SK-N-SH (cell line): ENCODE data around the gene MCM5. TPM values are rescaled to one million over a fixed set of nuclear protein-coding genes. Genes with fewer than 3 reads are reported as not detected.
A peak's percentile ranks its signal among the peaks of the same experiment; 100 is the strongest.

Experiments
- CTCF ChIA-PET: fragments of 300-600, 350-600 bp; formaldehyde crosslinking; extraction: SDS; loops from one replicate; lab custom pipeline; 2021; lab: Yijun Ruan, JAX
- POLR2A ChIA-PET: fragments of 350-600 bp; sonication (Branson Sonifier 250); formaldehyde crosslinking; extraction: SDS; loops from one replicate; lab custom pipeline; 2020; ENCODE audit warnings: antibody characterized with exemption, inconsistent platforms; lab: Yijun Ruan, JAX
- DNase-seq: peaks from one replicate; pipeline ENCODE4 v3.0.0; 2012
- H2AFZ ChIP-seq: fragments of 200-600 bp; sonication (generic); 2 replicates; pipeline ENCODE4 v1.8.1; 2016; ENCODE audit warnings: antibody characterized with exemption, mild to moderate bottlenecking, low read depth
- H3F3A ChIP-seq: fragments of 200-600 bp; sonication (generic); replicated peaks from 2 replicates; pipeline ENCODE3; 2016; ENCODE audit warnings: antibody characterized with exemption, mild to moderate bottlenecking; ENCODE audit not compliant: insufficient read depth
- H3K27ac ChIP-seq, 2 experiments: fragments of 200-500 bp in 1 of 2; fragments of 200-600 bp in 1 of 2; sonication (Bioruptor generic) in 1 of 2; sonication (generic), shearing (Covaris generic) in 1 of 2; 2 replicates each; pipeline versions ENCODE4 v1.5.1 to v1.6.1; 2014 to 2016; ENCODE audit warnings: low read depth in 2 of 2, inconsistent platforms in 1 of 2, low read length in 1 of 2, mild to moderate bottlenecking in 1 of 2, mixed read lengths in 1 of 2
- H3K27me3 ChIP-seq: fragments of 200-600 bp; sonication (generic), shearing (Covaris generic); 2 replicates; pipeline ENCODE4 v1.6.1; 2016; ENCODE audit warnings: mixed run types; ENCODE audit not compliant: insufficient read depth
- H3K36me3 ChIP-seq, 2 experiments: fragments of 200-500 bp in 1 of 2; fragments of 200-600 bp in 1 of 2; sonication (Bioruptor generic) in 1 of 2; sonication (generic) in 1 of 2; replicated peaks in 1 of 2; 2 replicates each; pipeline versions ENCODE3 to v1.5.1; 2014 to 2016; ENCODE audit warnings: low read length in 1 of 2, mild to moderate bottlenecking in 1 of 2; ENCODE audit not compliant: insufficient read depth in 2 of 2, control insufficient read depth in 1 of 2
- H3K4me1 ChIP-seq, 2 experiments: fragments of 200-500 bp in 1 of 2; fragments of 200-600 bp in 1 of 2; sonication (Bioruptor generic) in 1 of 2; sonication (generic), shearing (Covaris generic) in 1 of 2; 2 replicates each; pipeline versions ENCODE4 v1.5.1 to v1.6.1; 2014 to 2016; ENCODE audit warnings: low read depth in 1 of 2, low read length in 1 of 2, mixed run types in 1 of 2; ENCODE audit not compliant: insufficient read depth in 2 of 2, control insufficient read depth in 1 of 2
- H3K4me2 ChIP-seq: fragments of 200-600 bp; sonication (generic), shearing (Covaris generic); 2 replicates; pipeline ENCODE4 v1.6.1; 2017; ENCODE audit warnings: mixed run types
- H3K4me3 ChIP-seq, 2 experiments: fragments of 200-500 bp in 1 of 2; fragments of 200-600 bp in 1 of 2; sonication (Bioruptor generic) in 1 of 2; sonication (generic), shearing (Covaris generic) in 1 of 2; 2 replicates each; pipeline versions ENCODE4 v1.5.1 to v1.8.1; 2014 to 2016; ENCODE audit warnings: low read depth in 2 of 2, inconsistent platforms in 1 of 2, low read length in 1 of 2, mild to moderate bottlenecking in 1 of 2, mixed read lengths in 1 of 2, moderate library complexity in 1 of 2
- H3K79me2 ChIP-seq: fragments of 200-600 bp; sonication (generic); 2 replicates; pipeline ENCODE4 v1.8.1; 2017; ENCODE audit warnings: mild to moderate bottlenecking; ENCODE audit not compliant: insufficient read depth
- H3K9ac ChIP-seq: fragments of 200-600 bp; sonication (generic); 2 replicates; pipeline ENCODE4 v1.6.1; 2017; ENCODE audit warnings: mixed run types
- H3K9me2 ChIP-seq: fragments of 200-600 bp; sonication (generic); 2 replicates; pipeline ENCODE4 v1.6.1; 2017; ENCODE audit warnings: mixed run types
- H3K9me3 ChIP-seq: fragments of 200-600 bp; sonication (generic); 2 replicates; pipeline ENCODE4 v1.6.1; 2017; ENCODE audit warnings: mixed run types, mild to moderate bottlenecking, moderate library complexity
- H4K20me1 ChIP-seq: fragments of 200-600 bp; sonication (generic); 2 replicates; pipeline ENCODE4 v1.6.1; 2017; ENCODE audit warnings: mild to moderate bottlenecking, mixed run types; ENCODE audit not compliant: insufficient read depth
- EZH2phosphoT487 ChIP-seq: fragments of 200-600 bp; sonication (generic); IDR thresholded peaks from 2 replicates; pipeline ENCODE4 v1.6.1; 2017; ENCODE audit warnings: low read depth, mixed run types, mild to moderate bottlenecking, antibody characterized with exemption, moderate library complexity, borderline replicate concordance
- GABPA ChIP-seq: IDR thresholded peaks from 2 replicates; pipeline ENCODE4 v1.4.0; 2012; ENCODE audit warnings: low read depth, mild to moderate bottlenecking
- GATA2 ChIP-seq: sonication (generic); formaldehyde crosslinking; IDR thresholded peaks from 2 replicates; pipeline ENCODE4 v1.5.0; 2020; ENCODE audit warnings: mild to moderate bottlenecking, missing genetic modification reagents
- JUND ChIP-seq: IDR thresholded peaks from 2 replicates; pipeline ENCODE4 v1.4.0; 2012
- NFIC ChIP-seq: IDR thresholded peaks from 2 replicates; pipeline ENCODE4 v1.4.0; 2012; ENCODE audit warnings: borderline replicate concordance
- NRF1 ChIP-seq: IDR thresholded peaks from 2 replicates; pipeline ENCODE4 v1.6.1; 2012; ENCODE audit warnings: low read depth, mild to moderate bottlenecking, low read length
- POLR2AphosphoS5 ChIP-seq: IDR thresholded peaks from 2 replicates; pipeline ENCODE4 v1.6.1; 2012; ENCODE audit warnings: low read depth, low read length
- RCOR1 ChIP-seq: fragments of 150-350 bp; IDR thresholded peaks from 2 replicates; pipeline ENCODE4 v1.6.1; 2017; ENCODE audit warnings: antibody characterized with exemption, low read length
- RFX5 ChIP-seq: IDR thresholded peaks from 2 replicates; pipeline ENCODE4 v1.6.1; 2012; ENCODE audit warnings: mild to moderate bottlenecking, improper control_type of control experiment, low read length
- RXRA ChIP-seq: IDR thresholded peaks from 2 replicates; pipeline ENCODE4 v1.4.0; 2012; ENCODE audit warnings: low read depth, mild to moderate bottlenecking, borderline replicate concordance
- SIN3A ChIP-seq: IDR thresholded peaks from 2 replicates; pipeline ENCODE4 v1.6.1; 2012; ENCODE audit warnings: low read depth, mild to moderate bottlenecking, low read length, moderate library complexity, borderline replicate concordance
- SMC3 ChIP-seq: IDR thresholded peaks from 2 replicates; pipeline ENCODE4 v1.6.1; 2012; ENCODE audit warnings: low read depth, low read length, improper control_type of control experiment
- TAF1 ChIP-seq: IDR thresholded peaks from 2 replicates; pipeline ENCODE4 v1.6.1; 2012; ENCODE audit warnings: low read depth, mild to moderate bottlenecking, low read length, moderate library complexity, borderline replicate concordance
- TCF12 ChIP-seq: IDR thresholded peaks from 2 replicates; pipeline ENCODE4 v1.4.0; 2012
- TEAD4 ChIP-seq: IDR thresholded peaks from 2 replicates; pipeline ENCODE4 v1.4.0; 2012; ENCODE audit warnings: mild to moderate bottlenecking, borderline replicate concordance; ENCODE audit not compliant: insufficient read depth
- YY1 ChIP-seq: IDR thresholded peaks from 2 replicates; pipeline ENCODE4 v1.4.0; 2012; ENCODE audit warnings: low read depth, mild to moderate bottlenecking
- WGBS: methylation state at CpG from one replicate; pipeline ENCODE4 v1.1.6; 2017; ENCODE audit warnings: low lambda C conversion rate; 5-methylcytosine and 5-hydroxymethylcytosine counted together
- polyA plus RNA-seq, 3 experiments: library from polyadenylated mRNA; depleted of rRNA; stranded (reverse); fragments of >200 nt; gene quantifications; 2 replicates each; pipeline ENCODE4 v1.2.3, GENCODE V29; 2012
- TF ChIP-seq, protein P1 (sequence below): IDR thresholded peaks from 2 replicates; pipeline ENCODE4 v1.4.0; 2012; ENCODE audit warnings: low read depth, borderline replicate concordance
- TF ChIP-seq, protein P2 (sequence below): fragments of 150-350 bp; IDR thresholded peaks from 2 replicates; pipeline ENCODE4 v1.6.1; 2016; ENCODE audit warnings: mild to moderate bottlenecking, low read depth, low read length
- TF ChIP-seq, protein P3 (sequence below): fragments of 200-600 bp; sonication (generic); IDR thresholded peaks from 2 replicates; pipeline ENCODE4 v1.6.1; 2017; ENCODE audit warnings: antibody characterized with exemption, mild to moderate bottlenecking, moderate library complexity
- TF ChIP-seq, protein P4 (sequence below): IDR thresholded peaks from 2 replicates; pipeline ENCODE4 v1.4.0; 2012; ENCODE audit warnings: low read depth, borderline replicate concordance

MCM5 gene
- polyA plus RNA-seq, 1 of the 3 experiments (the other 2 are of a cell fraction), result 42.9 TPM

DNA sequence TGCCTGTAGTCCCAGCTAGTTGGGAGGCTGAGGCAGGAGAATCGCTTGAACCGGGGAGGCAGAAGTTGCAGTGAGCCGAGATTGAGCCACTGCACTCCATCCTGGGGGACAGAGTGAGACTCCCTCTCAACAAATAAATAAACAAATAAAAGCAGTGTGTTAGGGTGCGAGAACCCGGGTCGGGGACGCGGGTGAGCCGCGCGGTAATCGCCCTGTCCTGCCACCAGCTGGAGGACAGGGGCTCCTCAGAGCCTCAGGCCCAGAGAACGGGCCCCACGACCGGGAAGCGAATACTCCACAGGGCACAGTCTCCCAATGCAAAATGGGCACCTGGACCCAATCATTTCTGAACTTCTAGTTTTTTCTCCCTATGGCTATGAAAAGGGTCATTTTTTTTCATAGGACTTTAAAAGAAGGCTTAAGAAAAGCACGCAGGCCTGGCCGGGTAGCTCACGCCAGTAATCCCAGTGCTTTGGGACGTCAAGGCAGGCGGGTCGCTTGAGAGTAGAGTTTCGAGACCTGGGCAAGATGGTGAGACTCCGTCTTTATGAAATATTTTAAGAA, 744 bp upstream of the MCM5 start:
- POLR2A ChIA-PET, result no interaction called here
- peak overlapping the region; percentile 73 for H3K9ac ChIP-seq
- peaks cover 23% of the 10 kb centered on the region for H3K79me2 ChIP-seq
- TF ChIP-seq POLR2AphosphoS5 (no peak), RFX5 (no peak), EZH2phosphoT487 (no peak), RXRA (no peak), NFIC (no peak), YY1 (no peak), GATA2 (CRISPR knock-in tag) (no peak), TEAD4 (no peak), TCF12 (no peak), TAF1 (no peak), JUND (no peak), SMC3 (no peak), NRF1 (no peak), RCOR1 (no peak), SIN3A (no peak), GABPA (no peak)
- TF ChIP-seq, protein P1, sequence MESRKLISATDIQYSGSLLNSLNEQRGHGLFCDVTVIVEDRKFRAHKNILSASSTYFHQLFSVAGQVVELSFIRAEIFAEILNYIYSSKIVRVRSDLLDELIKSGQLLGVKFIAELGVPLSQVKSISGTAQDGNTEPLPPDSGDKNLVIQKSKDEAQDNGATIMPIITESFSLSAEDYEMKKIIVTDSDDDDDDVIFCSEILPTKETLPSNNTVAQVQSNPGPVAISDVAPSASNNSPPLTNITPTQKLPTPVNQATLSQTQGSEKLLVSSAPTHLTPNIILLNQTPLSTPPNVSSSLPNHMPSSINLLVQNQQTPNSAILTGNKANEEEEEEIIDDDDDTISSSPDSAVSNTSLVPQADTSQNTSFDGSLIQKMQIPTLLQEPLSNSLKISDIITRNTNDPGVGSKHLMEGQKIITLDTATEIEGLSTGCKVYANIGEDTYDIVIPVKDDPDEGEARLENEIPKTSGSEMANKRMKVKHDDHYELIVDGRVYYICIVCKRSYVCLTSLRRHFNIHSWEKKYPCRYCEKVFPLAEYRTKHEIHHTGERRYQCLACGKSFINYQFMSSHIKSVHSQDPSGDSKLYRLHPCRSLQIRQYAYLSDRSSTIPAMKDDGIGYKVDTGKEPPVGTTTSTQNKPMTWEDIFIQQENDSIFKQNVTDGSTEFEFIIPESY, result no peak
- TF ChIP-seq, protein P2, sequence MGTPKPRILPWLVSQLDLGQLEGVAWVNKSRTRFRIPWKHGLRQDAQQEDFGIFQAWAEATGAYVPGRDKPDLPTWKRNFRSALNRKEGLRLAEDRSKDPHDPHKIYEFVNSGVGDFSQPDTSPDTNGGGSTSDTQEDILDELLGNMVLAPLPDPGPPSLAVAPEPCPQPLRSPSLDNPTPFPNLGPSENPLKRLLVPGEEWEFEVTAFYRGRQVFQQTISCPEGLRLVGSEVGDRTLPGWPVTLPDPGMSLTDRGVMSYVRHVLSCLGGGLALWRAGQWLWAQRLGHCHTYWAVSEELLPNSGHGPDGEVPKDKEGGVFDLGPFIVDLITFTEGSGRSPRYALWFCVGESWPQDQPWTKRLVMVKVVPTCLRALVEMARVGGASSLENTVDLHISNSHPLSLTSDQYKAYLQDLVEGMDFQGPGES, result no peak
- TF ChIP-seq, protein P3, sequence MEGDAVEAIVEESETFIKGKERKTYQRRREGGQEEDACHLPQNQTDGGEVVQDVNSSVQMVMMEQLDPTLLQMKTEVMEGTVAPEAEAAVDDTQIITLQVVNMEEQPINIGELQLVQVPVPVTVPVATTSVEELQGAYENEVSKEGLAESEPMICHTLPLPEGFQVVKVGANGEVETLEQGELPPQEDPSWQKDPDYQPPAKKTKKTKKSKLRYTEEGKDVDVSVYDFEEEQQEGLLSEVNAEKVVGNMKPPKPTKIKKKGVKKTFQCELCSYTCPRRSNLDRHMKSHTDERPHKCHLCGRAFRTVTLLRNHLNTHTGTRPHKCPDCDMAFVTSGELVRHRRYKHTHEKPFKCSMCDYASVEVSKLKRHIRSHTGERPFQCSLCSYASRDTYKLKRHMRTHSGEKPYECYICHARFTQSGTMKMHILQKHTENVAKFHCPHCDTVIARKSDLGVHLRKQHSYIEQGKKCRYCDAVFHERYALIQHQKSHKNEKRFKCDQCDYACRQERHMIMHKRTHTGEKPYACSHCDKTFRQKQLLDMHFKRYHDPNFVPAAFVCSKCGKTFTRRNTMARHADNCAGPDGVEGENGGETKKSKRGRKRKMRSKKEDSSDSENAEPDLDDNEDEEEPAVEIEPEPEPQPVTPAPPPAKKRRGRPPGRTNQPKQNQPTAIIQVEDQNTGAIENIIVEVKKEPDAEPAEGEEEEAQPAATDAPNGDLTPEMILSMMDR, result no peak
- TF ChIP-seq, protein P4, sequence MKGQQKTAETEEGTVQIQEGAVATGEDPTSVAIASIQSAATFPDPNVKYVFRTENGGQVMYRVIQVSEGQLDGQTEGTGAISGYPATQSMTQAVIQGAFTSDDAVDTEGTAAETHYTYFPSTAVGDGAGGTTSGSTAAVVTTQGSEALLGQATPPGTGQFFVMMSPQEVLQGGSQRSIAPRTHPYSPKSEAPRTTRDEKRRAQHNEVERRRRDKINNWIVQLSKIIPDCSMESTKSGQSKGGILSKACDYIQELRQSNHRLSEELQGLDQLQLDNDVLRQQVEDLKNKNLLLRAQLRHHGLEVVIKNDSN, result no peak
- peak overlapping the region; percentile 64 to 92 for H3K4me3 ChIP-seq
- WGBS, result 57% methylated on average over 24 of the region's 24 CpGs
- no peaks in the 10 kb centered on the region for H3K9me3 ChIP-seq
- H3K27ac ChIP-seq, result peak overlapping the region; percentile 55 to 68
- peaks cover 4% of the 10 kb centered on the region for H3F3A ChIP-seq
- H3K4me1 ChIP-seq, result no peaks in the 10 kb centered on the region; a peak in 2 of 4 replicates
- peak overlapping the region; percentile 99 for H3K4me2 ChIP-seq
- H4K20me1 ChIP-seq, result no peaks in the 10 kb centered on the region
- CTCF ChIA-PET, result interaction anchor here (0.6 to 1.8 kb wide), 3 partner anchors 13 to 81 kb away, joined by 3 to 7 read pairs (median 3); no protein-coding TSS in a partner anchor
- peak overlapping the region; percentile 96 for H2AFZ ChIP-seq
- H3K9me2 ChIP-seq, result no peaks in the 10 kb centered on the region
- H3K36me3 ChIP-seq, result peaks cover 2 to 3% of the 10 kb centered on the region in 2 experiments
- no peaks in the 10 kb centered on the region for H3K27me3 ChIP-seq
- peak; percentile 76 for DNase-seq
